Measurements from ENCODE around the gene NFKBIE. TPM values are rescaled to one million over a fixed set of nuclear protein-coding genes. Genes with fewer than 3 reads are reported as not detected.

The NFKBIE gene
- total and polyA plus RNA-seq, 9 of the 15 experiments (the other 6 are each of a cell fraction or from before 2014, with no cell fraction given), result 2.1 to 16.4 (median 11.7) TPM

- TF ChIP-seq PRMT5 (CRISPR knock-in tag; IDR thresholded peaks at IDR 0.05), result peak; percentile 79; the same call in 1 of the 2 replicates
- TF ChIP-seq AFF4 (CRISPR knock-in tag; IDR thresholded peaks at IDR 0.05), result no peak; the same call in 1 of the 2 replicates
- TF ChIP-seq NFRKB (IDR thresholded peaks at IDR 0.05; ENCODE audit: low read depth), result no peak; the same call in 1 of the 2 replicates
- TF ChIP-seq ZFPM2 (CRISPR knock-in tag; IDR thresholded peaks at IDR 0.05), result no peak
- TF ChIP-seq ZNF140 (CRISPR knock-in tag; IDR thresholded peaks at IDR 0.05), result no peak
- no peak for TF ChIP-seq ZNF436 (CRISPR knock-in tag; IDR thresholded peaks at IDR 0.05)
- TF ChIP-seq RFX7 (CRISPR knock-in tag; IDR thresholded peaks at IDR 0.05), result no peak
- no peak for TF ChIP-seq SMAD1 (IDR thresholded peaks at IDR 0.05; ENCODE audit: low read depth, low read length, partially characterized antibody)
- TF ChIP-seq ZNF316 (IDR thresholded peaks at IDR 0.05), result no peak
- TF ChIP-seq GTF2B (IDR thresholded peaks at IDR 0.05; ENCODE audit: extremely low read depth, insufficient read length), result no peak
- no peak for TF ChIP-seq MLX (CRISPR knock-in tag; conservative IDR thresholded peaks at IDR 0.05)
- TF ChIP-seq LARP7 (IDR thresholded peaks at IDR 0.05), result no peak; the same call in 1 of the 2 replicates
- no peak for TF ChIP-seq HINFP (tag; conservative IDR thresholded peaks at IDR 0.05; ENCODE audit: low read depth)
- TF ChIP-seq GABPB2 (CRISPR knock-in tag; conservative IDR thresholded peaks at IDR 0.05), result no peak
- 0 out of 2 replicates have a peak, but pooled peaks have one; percentile 37 for TF ChIP-seq MTA1 (IDR thresholded peaks at IDR 0.05; ENCODE audit: borderline replicate concordance)
- peak; percentile 27; the same call in 1 of the 2 replicates for TF ChIP-seq TCF3 (CRISPR knock-in tag; IDR thresholded peaks at IDR 0.05)
- 0 out of 2 replicates have a peak, but pooled peaks have one; percentile 10 for TF ChIP-seq ZNF24 (IDR thresholded peaks at IDR 0.05)
- TF ChIP-seq SNRNP70 (optimal IDR thresholded peaks at IDR 0.05; ENCODE audit: low read depth, low read length), result no peak
- TF ChIP-seq GABPB1 (CRISPR knock-in tag; IDR thresholded peaks at IDR 0.05), result peak; percentile 38; the same call in 1 of the 2 replicates
- TF ChIP-seq MXD1 (CRISPR knock-in tag; IDR thresholded peaks at IDR 0.05; ENCODE audit: borderline replicate concordance, poor library complexity, severe bottlenecking), result no peak
These were observed 19.3 kb downstream of the NFKBIE start (continued) for GRCh38 chr6:44245912-44246662.
